ENCODE data around the gene GPR141. TPM values are rescaled to one million over a fixed set of nuclear protein-coding genes. Genes with fewer than 3 reads are reported as not detected.

GPR141 gene
- total and polyA plus RNA-seq, 2 of the 13 experiments (the other 11 are each of a cell fraction or from before 2014, with no cell fraction given): not detected

DNA sequence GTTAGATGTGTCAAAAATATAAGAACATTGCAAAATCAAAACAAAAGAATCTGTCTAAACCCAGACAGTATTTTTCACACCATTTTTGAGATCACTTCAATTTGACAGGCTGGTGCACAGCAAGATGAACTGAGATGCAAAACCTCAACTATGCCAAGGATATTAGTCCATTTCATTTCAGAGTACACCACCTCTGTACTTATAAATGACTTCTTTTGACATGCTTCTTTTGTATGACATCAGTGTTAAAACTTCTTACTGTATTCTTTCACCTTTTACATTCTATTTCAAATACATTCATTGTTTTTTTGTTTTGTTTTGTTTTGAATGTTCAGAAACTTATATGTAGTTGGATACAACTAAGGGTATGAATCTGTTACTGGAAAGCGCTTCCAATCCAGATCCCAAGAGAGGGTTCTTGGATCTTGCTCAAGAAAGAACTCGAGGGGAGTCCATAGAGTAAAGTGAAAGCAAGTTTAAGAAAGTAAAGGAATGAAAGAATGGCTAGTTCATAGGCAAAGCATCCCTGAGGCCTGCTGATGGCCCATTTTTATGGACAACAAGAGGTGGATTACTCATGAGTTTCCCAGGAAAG, 23.5 kb upstream of the GPR141 start:
- no peak overlapping the region for H3K4me2 ChIP-seq (ENCODE audit: low read depth, low read length)
- CTCF ChIA-PET (ENCODE audit: low intra/inter-chr PET ratio, low total read pairs): no interaction called here
- POLR2A ChIA-PET: no interaction called here
- H3K4me1 ChIP-seq (ENCODE audit: insufficient read depth, low read length): no peaks in the 10 kb centered on the region
- FAIRE-seq: no peak
- no peaks in the 10 kb centered on the region for H4K20me1 ChIP-seq (ENCODE audit: insufficient read depth, low read length)
- WGBS (ENCODE audit: low lambda C conversion rate): 2% methylated on average over 2 of the region's 2 CpGs
- H2AFZ ChIP-seq (ENCODE audit: low read length): no peak overlapping the region
- H3K79me2 ChIP-seq (ENCODE audit: insufficient read depth, low read length): no peaks in the 10 kb centered on the region
- intact Hi-C loops (cut with micrococcal nuclease; ENCODE audit: unreplicated experiment): no loop called here
- no peak overlapping the region for H3K9ac ChIP-seq (ENCODE audit: insufficient read depth, low read depth, low read length)
- no peaks in the 10 kb centered on the region for H3K9me3 ChIP-seq (ENCODE audit: low read length)
- no TSS peak for BruUV-seq (replicated peaks)
- TF ChIP-seq, protein P1, sequence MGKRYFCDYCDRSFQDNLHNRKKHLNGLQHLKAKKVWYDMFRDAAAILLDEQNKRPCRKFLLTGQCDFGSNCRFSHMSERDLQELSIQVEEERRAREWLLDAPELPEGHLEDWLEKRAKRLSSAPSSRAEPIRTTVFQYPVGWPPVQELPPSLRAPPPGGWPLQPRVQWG (CRISPR knock-in tag; IDR thresholded peaks at IDR 0.05; ENCODE audit: borderline replicate concordance, low read depth): no peak
- TF ChIP-seq ZNF367 (CRISPR knock-in tag; IDR thresholded peaks at IDR 0.05; ENCODE audit: borderline replicate concordance) (no peak), PCBP2 (optimal IDR thresholded peaks at IDR 0.05; ENCODE audit: low read depth, low read length, poor library complexity, severe bottlenecking) (no peak), ZNF747 (CRISPR knock-in tag; IDR thresholded peaks at IDR 0.05; ENCODE audit: borderline replicate concordance) (no peak), ZNF558 (CRISPR knock-in tag; IDR thresholded peaks at IDR 0.05; ENCODE audit: borderline replicate concordance) (no peak), U2AF2 (IDR thresholded peaks at IDR 0.05; ENCODE audit: low read depth, low read length) (no peak), ZNF75D (CRISPR knock-in tag; IDR thresholded peaks at IDR 0.05; ENCODE audit: borderline replicate concordance) (no peak), RFX5 (IDR thresholded peaks at IDR 0.05; ENCODE audit: low read depth, low read length) (no peak), ZNF274 (CRISPR knock-in tag; IDR thresholded peaks at IDR 0.05) (no peak), NFE2L1 (CRISPR knock-in tag; IDR thresholded peaks at IDR 0.05; ENCODE audit: borderline replicate concordance) (no peak), RBM39 (IDR thresholded peaks at IDR 0.05; ENCODE audit: low read depth, low read length, poor library complexity, severe bottlenecking) (no peak), KLF16 (CRISPR knock-in tag; IDR thresholded peaks at IDR 0.05) (no peak)
- no peak overlapping the region for H3K4me3 ChIP-seq (replicated peaks in 1 of 3; ENCODE audit: insufficient read depth in 1 of 3, low read depth in 2 of 3, low read length in 3 of 3)
- H3K27ac ChIP-seq (ENCODE audit: extremely low read length, insufficient read depth, low read length): no peak overlapping the region
- ATAC-seq: no peak
- no peaks in the 10 kb centered on the region for H3K27me3 ChIP-seq (ENCODE audit: control insufficient read depth in 1 of 2, insufficient read depth in 2 of 2, low read length in 2 of 2)
- no peak for DNase-seq (ENCODE audit: low spot score)
- in situ Hi-C loops (cut with HindIII; ENCODE audit: extremely low pct_ligation_motif_present, low pct_unique_long_range_greater_than_20kb): no loop called here
- no peaks in the 10 kb centered on the region for H3K36me3 ChIP-seq (replicated peaks in 1 of 2; ENCODE audit: control insufficient read depth in 1 of 2, insufficient read depth in 2 of 2, low read length in 2 of 2)
